IMR-90 (cell line): ENCODE measurements around the gene STOML1.

Experiments
- CTCF ChIP-seq: conservative IDR thresholded peaks from 2 replicates; pipeline ENCODE4 v1.5.1; 2012; ENCODE audit warnings: mild to moderate bottlenecking, low read depth, low read length, improper control_type of control experiment
- FOS ChIP-seq: fragments of 150-350 bp; IDR thresholded peaks from 2 replicates; pipeline ENCODE4 v1.6.1; 2016; ENCODE audit warnings: low read depth, low read length
- MAFK ChIP-seq: IDR thresholded peaks from 2 replicates; pipeline ENCODE4 v1.6.1; 2012; ENCODE audit warnings: low read depth, low read length, improper control_type of control experiment
- POLR2A ChIP-seq: IDR thresholded peaks from 2 replicates; pipeline ENCODE4 v1.6.1; 2012; ENCODE audit warnings: mild to moderate bottlenecking, low read depth, low read length
- SMC3 ChIP-seq: fragments of 150-350 bp; IDR thresholded peaks from 2 replicates; pipeline ENCODE4 v1.6.1; 2016; ENCODE audit warnings: low read depth, mild to moderate bottlenecking, antibody characterized with exemption, low read length, moderate library complexity

GRCh38 chr15:73994912-73995622 lies 3.0 kb upstream of the STOML1 start:
- TF ChIP-seq MAFK (no peak), CTCF (no peak), SMC3 (no peak), FOS (no peak), POLR2A (no peak; the same call in 1 of the 2 replicates)
